T-helper 2 cell (primary cell): Measurements from ENCODE around the gene NEO1.
A peak's percentile ranks its signal among the peaks of the same experiment; 100 is the strongest.

Source experiments
- DNase-seq, 5 experiments: peaks; one replicate each; pipeline versions ENCODE4 v3.0.0 to v3.0.0-alpha.2; 2012 to 2022

Gene NEO1

GRCh38 chr15:73075160-73075859, 23.0 kb downstream of the NEO1 start:
- no peak for DNase-seq

- no peak for DNase-seq
These were observed 26.0 kb downstream of the NEO1 start for GRCh38 chr15:73078291-73078690.

- DNase-seq, result no peak
These were observed 26.5 kb downstream of the NEO1 start for GRCh38 chr15:73078722-73079121.

- no peak for DNase-seq
These were observed 27.3 kb downstream of the NEO1 start for GRCh38 chr15:73079565-73079964.

- DNase-seq, result peak in 2 of 5 experiments; percentile 29 to 43
These were observed 29.2 kb downstream of the NEO1 start for GRCh38 chr15:73081321-73081958.

- no peak for DNase-seq
These were observed 30.5 kb downstream of the NEO1 start for GRCh38 chr15:73082812-73083211.

GRCh38 chr15:73087098-73087497, 34.8 kb downstream of the NEO1 start:
- peak in 1 of 5 experiments; percentile 37 for DNase-seq

- DNase-seq, result no peak
These were observed 52.8 kb downstream of the NEO1 start for GRCh38 chr15:73105064-73105463.

- no peak for DNase-seq
These were observed 56.4 kb downstream of the NEO1 start for GRCh38 chr15:73108676-73109075.

GRCh38 chr15:73109765-73110164, 57.5 kb downstream of the NEO1 start:
- DNase-seq, result no peak

- no peak for DNase-seq
These were observed 57.9 kb downstream of the NEO1 start for GRCh38 chr15:73110201-73110600.

- no peak for DNase-seq
These were observed 61.8 kb downstream of the NEO1 start for GRCh38 chr15:73114064-73114463.

- no peak for DNase-seq
These were observed 63.9 kb downstream of the NEO1 start for GRCh38 chr15:73116164-73116563.

- no peak for DNase-seq
These were observed 65.8 kb downstream of the NEO1 start for GRCh38 chr15:73118055-73118454.

GRCh38 chr15:73119478-73119877, 67.2 kb downstream of the NEO1 start:
- DNase-seq, result no peak

- no peak for DNase-seq
These were observed 68.0 kb downstream of the NEO1 start for GRCh38 chr15:73120269-73120668.

GRCh38 chr15:73125219-73125618, 73.0 kb downstream of the NEO1 start:
- DNase-seq, result no peak

GRCh38 chr15:73127302-73127936, 75.2 kb downstream of the NEO1 start:
- peak in 1 of 5 experiments; percentile 62 for DNase-seq

- DNase-seq, result no peak
These were observed 78.6 kb downstream of the NEO1 start for GRCh38 chr15:73130830-73131229.

GRCh38 chr15:73134196-73134595, 81.9 kb downstream of the NEO1 start:
- no peak for DNase-seq

- peak in 1 of 5 experiments; percentile 14 for DNase-seq
These were observed 86.9 kb downstream of the NEO1 start for GRCh38 chr15:73139041-73139743.

- peak in 1 of 5 experiments; percentile 21 for DNase-seq
These were observed 87.7 kb downstream of the NEO1 start for GRCh38 chr15:73139744-73140553.
